CD4-positive, alpha-beta memory T cell (primary cell): ENCODE data around the gene DCUN1D1. TPM values are rescaled to one million over a fixed set of nuclear protein-coding genes. Genes with fewer than 3 reads are reported as not detected.
A peak's percentile ranks its signal among the peaks of the same experiment; 100 is the strongest.

ENCODE experiments used
- CTCF ChIA-PET: fragments of 350-600 bp; sonication (Branson Sonifier 250); formaldehyde crosslinking; loops from one replicate; lab custom pipeline; 2021; ENCODE audit warnings: inconsistent platforms; ENCODE audit not compliant: partially characterized antibody; lab: Charles Lee
- POLR2A ChIA-PET: fragments of 350-600 bp; sonication (Branson Sonifier 250); formaldehyde crosslinking; loops from one replicate; lab custom pipeline; 2021; ENCODE audit not compliant: partially characterized antibody; lab: Charles Lee
- DNase-seq, 5 donors: peaks; one replicate each; pipeline versions ENCODE4 v3.0.0 to v3.0.0-alpha.2; 2020 to 2022; ENCODE audit warnings: mixed read lengths in 1 of 5
- H3K27ac ChIP-seq: one replicate; pipeline ENCODE4 v1.7.0; 2013; ENCODE audit warnings: low read depth, low read length
- H3K27me3 ChIP-seq: 2 replicates; pipeline ENCODE4 v1.7.0; 2013; ENCODE audit warnings: mild to moderate bottlenecking, low read length, moderate library complexity; ENCODE audit not compliant: insufficient read depth
- H3K36me3 ChIP-seq: 2 replicates; pipeline ENCODE4 v1.7.0; 2013; ENCODE audit warnings: mild to moderate bottlenecking, low read length, moderate library complexity; ENCODE audit not compliant: insufficient read depth
- H3K4me1 ChIP-seq: 2 replicates; pipeline ENCODE4 v1.7.0; 2013; ENCODE audit warnings: mild to moderate bottlenecking, low read length, moderate library complexity; ENCODE audit not compliant: insufficient read depth
- H3K4me3 ChIP-seq, 2 donors: one replicate each; pipeline ENCODE4 v1.7.0; 2013; ENCODE audit warnings: low read length in 2 of 2, mild to moderate bottlenecking in 1 of 2
- H3K9me3 ChIP-seq, 2 donors: one replicate each; pipeline ENCODE4 v1.7.0; 2013; ENCODE audit warnings: low read length in 2 of 2, control low read depth in 1 of 2; ENCODE audit not compliant: control insufficient read depth in 1 of 2
- H3K27ac Mint-ChIP-seq, 7 donors: one replicate each; pipeline ENCODE4 v1.8.0; 2020 to 2021; ENCODE audit warnings: mixed read lengths in 7 of 7, mild to moderate bottlenecking in 6 of 7, inconsistent platforms in 3 of 7, moderate library complexity in 3 of 7
- H3K27me3 Mint-ChIP-seq, 2 donors: one replicate each; pipeline ENCODE4 v1.8.0; 2020 to 2021; ENCODE audit warnings: mixed read lengths in 2 of 2
- H3K36me3 Mint-ChIP-seq, 2 donors: one replicate each; pipeline ENCODE4 v1.8.0; 2020 to 2021; ENCODE audit warnings: mixed read lengths in 2 of 2, inconsistent platforms in 1 of 2, mild to moderate bottlenecking in 1 of 2
- H3K4me1 Mint-ChIP-seq, 4 donors: one replicate each; pipeline ENCODE4 v1.8.0; 2020 to 2021; ENCODE audit warnings: mixed read lengths in 4 of 4, mild to moderate bottlenecking in 1 of 4
- H3K4me3 Mint-ChIP-seq, 8 donors: one replicate each; pipeline ENCODE4 v1.8.0; 2020 to 2021; ENCODE audit warnings: mixed read lengths in 8 of 8, mild to moderate bottlenecking in 7 of 8, moderate library complexity in 6 of 8, inconsistent platforms in 3 of 8
- H3K9me3 Mint-ChIP-seq, 8 donors: one replicate each; pipeline ENCODE4 v1.8.0; 2020 to 2021; ENCODE audit warnings: mixed read lengths in 8 of 8, mild to moderate bottlenecking in 5 of 8, inconsistent platforms in 3 of 8, moderate library complexity in 1 of 8
- intact Hi-C: fragments of 100-400 bp; cut with micrococcal nuclease; formaldehyde crosslinking; loops from one replicate; pipeline ENCODE4 v1.15.1; 2023
- polyA plus RNA-seq, 2 donors: library from polyadenylated mRNA; unstranded; fragments of 300-500 nt; fragmentation: Illumina TruSeq; gene quantifications; one replicate each; pipeline ENCODE4 v1.2.3, GENCODE V29; 2021
- total RNA-seq, 2 experiments: library from RNA; stranded (reverse); gene quantifications; one replicate each; pipeline ENCODE4 v1.2.3, GENCODE V29; 2021

The DCUN1D1 gene
- total and polyA plus RNA-seq, 4 experiments from 2014 or later: 26.1 to 36.4 (median 32.7) TPM

GRCh38 chr3:182954553-182955235 is 25.6 kb downstream of the DCUN1D1 start:
- Mint-ChIP-seq H3K36me3 (peaks cover 36 to 46% of the 10 kb centered on the region in 2 donors), H3K9me3 (no peaks in the 10 kb centered on the region), H3K4me1 (peaks cover 0 to 8% (median 1%) of the 10 kb centered on the region in 4 donors), H3K4me3 (no peak overlapping the region), H3K27me3 (no peaks in the 10 kb centered on the region), H3K27ac (peak overlapping the region in 1 of 7 donors; percentile 59)
- no peak for DNase-seq
- H3K36me3 ChIP-seq: peaks cover 7% of the 10 kb centered on the region
- H3K9me3 ChIP-seq: no peaks in the 10 kb centered on the region
- H3K27me3 ChIP-seq: no peaks in the 10 kb centered on the region
- H3K4me3 ChIP-seq: no peak overlapping the region
- ChIA-PET CTCF (no interaction called here), POLR2A (no interaction called here)
- H3K27ac ChIP-seq: no peak overlapping the region
- no peaks in the 10 kb centered on the region for H3K4me1 ChIP-seq
- intact Hi-C loops: no loop called here

- no peak overlapping the region for H3K4me3 Mint-ChIP-seq
- no peaks in the 10 kb centered on the region for H3K27me3 ChIP-seq
- POLR2A ChIA-PET: interaction anchor here (0.7 kb wide), 1 partner anchor 81 kb away, joined by 3 read pairs; no protein-coding TSS in a partner anchor
- peak overlapping the region in 1 of 7 donors; percentile 1 for H3K27ac Mint-ChIP-seq
- no peaks in the 10 kb centered on the region for H3K9me3 ChIP-seq
- intact Hi-C loops: no loop called here
- H3K27me3 Mint-ChIP-seq: no peaks in the 10 kb centered on the region
- DNase-seq: no peak
- peaks cover 15% of the 10 kb centered on the region for H3K36me3 ChIP-seq
- H3K9me3 Mint-ChIP-seq: no peaks in the 10 kb centered on the region
- H3K36me3 Mint-ChIP-seq: peaks cover 39 to 54% of the 10 kb centered on the region in 2 donors
- H3K4me1 ChIP-seq: no peaks in the 10 kb centered on the region
- no peak overlapping the region for H3K27ac ChIP-seq
- no peak overlapping the region for H3K4me3 ChIP-seq
- peaks cover 0 to 3% (median 0%) of the 10 kb centered on the region in 4 donors for H3K4me1 Mint-ChIP-seq
- CTCF ChIA-PET: no interaction called here
These were observed 30.6 kb downstream of the DCUN1D1 start for GRCh38 chr3:182949688-182950087.

- POLR2A ChIA-PET: no interaction called here
- H3K9me3 ChIP-seq: no peaks in the 10 kb centered on the region
- intact Hi-C loops: no loop called here
- peaks cover 18% of the 10 kb centered on the region for H3K36me3 ChIP-seq
- no peaks in the 10 kb centered on the region for H3K27me3 ChIP-seq
- H3K4me3 Mint-ChIP-seq: no peak overlapping the region
- CTCF ChIA-PET: interaction anchor here (0.6 kb wide), 1 partner anchor 42 kb away, joined by 3 read pairs; no protein-coding TSS in a partner anchor
- peaks cover 0 to 2% (median 0%) of the 10 kb centered on the region in 4 donors for H3K4me1 Mint-ChIP-seq
- no peaks in the 10 kb centered on the region for H3K9me3 Mint-ChIP-seq
- H3K27me3 Mint-ChIP-seq: no peaks in the 10 kb centered on the region
- H3K27ac Mint-ChIP-seq: peak overlapping the region in 1 of 7 donors; percentile 40
- H3K4me1 ChIP-seq: no peaks in the 10 kb centered on the region
- peaks cover 41 to 53% of the 10 kb centered on the region in 2 donors for H3K36me3 Mint-ChIP-seq
- H3K4me3 ChIP-seq: no peak overlapping the region
- DNase-seq: no peak
- H3K27ac ChIP-seq: no peak overlapping the region
These were observed 32.0 kb downstream of the DCUN1D1 start for GRCh38 chr3:182948305-182948704.

- peak overlapping the region in 2 of 7 donors; percentile 6 to 64 for H3K27ac Mint-ChIP-seq
- H3K27me3 ChIP-seq: no peaks in the 10 kb centered on the region
- POLR2A ChIA-PET: no interaction called here
- H3K9me3 Mint-ChIP-seq: no peaks in the 10 kb centered on the region
- CTCF ChIA-PET: interaction anchor here (0.6 kb wide), 1 partner anchor 41 kb away, joined by 3 read pairs; no protein-coding TSS in a partner anchor
- H3K27me3 Mint-ChIP-seq: no peaks in the 10 kb centered on the region
- intact Hi-C loops: no loop called here
- no peak overlapping the region for H3K27ac ChIP-seq
- no peak for DNase-seq
- H3K9me3 ChIP-seq: no peaks in the 10 kb centered on the region
- H3K4me3 Mint-ChIP-seq: no peak overlapping the region
- H3K4me1 ChIP-seq: no peaks in the 10 kb centered on the region
- peaks cover 0 to 2% (median 0%) of the 10 kb centered on the region in 4 donors for H3K4me1 Mint-ChIP-seq
- no peak overlapping the region for H3K4me3 ChIP-seq
- peaks cover 18% of the 10 kb centered on the region for H3K36me3 ChIP-seq
- H3K36me3 Mint-ChIP-seq: peaks cover 40 to 50% of the 10 kb centered on the region in 2 donors
These were observed 32.5 kb downstream of the DCUN1D1 start for GRCh38 chr3:182947888-182948287.

GRCh38 chr3:182941719-182942118 is 38.6 kb downstream of the DCUN1D1 start:
- no peak overlapping the region for H3K27ac Mint-ChIP-seq
- DNase-seq: no peak
- Histone ChIP-seq H3K27ac (no peak overlapping the region), H3K27me3 (no peaks in the 10 kb centered on the region), H3K36me3 (peaks cover 14% of the 10 kb centered on the region), H3K9me3 (no peaks in the 10 kb centered on the region), H3K4me3 (no peak overlapping the region), H3K4me1 (peaks cover 15% of the 10 kb centered on the region)
- peaks cover 21 to 23% of the 10 kb centered on the region in 2 donors for H3K36me3 Mint-ChIP-seq
- ChIA-PET CTCF (no interaction called here), POLR2A (no interaction called here)
- H3K27me3 Mint-ChIP-seq: no peaks in the 10 kb centered on the region
- no peak overlapping the region for H3K4me3 Mint-ChIP-seq
- intact Hi-C loops: no loop called here
- no peaks in the 10 kb centered on the region for H3K9me3 Mint-ChIP-seq
- peaks cover 13 to 23% (median 18%) of the 10 kb centered on the region in 4 donors for H3K4me1 Mint-ChIP-seq

GRCh38 chr3:182940266-182940808 is 40.0 kb downstream of the DCUN1D1 start:
- H3K36me3 ChIP-seq: peaks cover 8% of the 10 kb centered on the region
- no peaks in the 10 kb centered on the region for H3K9me3 Mint-ChIP-seq
- ChIA-PET POLR2A (no interaction called here), CTCF (no interaction called here)
- H3K27me3 Mint-ChIP-seq: no peaks in the 10 kb centered on the region
- no peak for DNase-seq
- no peak overlapping the region for H3K4me3 Mint-ChIP-seq
- peaks cover 23 to 36% (median 28%) of the 10 kb centered on the region in 4 donors for H3K4me1 Mint-ChIP-seq
- H3K36me3 Mint-ChIP-seq: peaks cover 10% of the 10 kb centered on the region in 2 donors
- no peak overlapping the region for H3K4me3 ChIP-seq
- no peaks in the 10 kb centered on the region for H3K27me3 ChIP-seq
- peak overlapping the region in 3 of 7 donors; percentile 21 to 75 (median 30) for H3K27ac Mint-ChIP-seq
- no peaks in the 10 kb centered on the region for H3K9me3 ChIP-seq
- H3K4me1 ChIP-seq: peaks cover 29% of the 10 kb centered on the region
- no peak overlapping the region for H3K27ac ChIP-seq
- intact Hi-C loops: no loop called here

GRCh38 chr3:182937293-182938051 is 42.9 kb downstream of the DCUN1D1 start:
- Mint-ChIP-seq H3K27me3 (no peaks in the 10 kb centered on the region), H3K36me3 (no peaks in the 10 kb centered on the region), H3K9me3 (peaks cover 0 to 9% (median 0%) of the 10 kb centered on the region in 8 donors), H3K27ac (no peak overlapping the region), H3K4me1 (peaks cover 29 to 45% (median 33%) of the 10 kb centered on the region in 4 donors), H3K4me3 (peak overlapping the region in 5 of 8 donors; percentile 10 to 55 (median 21))
- Histone ChIP-seq H3K27ac (no peak overlapping the region), H3K27me3 (no peaks in the 10 kb centered on the region), H3K4me3 (no peak overlapping the region), H3K4me1 (peaks cover 33% of the 10 kb centered on the region), H3K36me3 (no peaks in the 10 kb centered on the region), H3K9me3 (no peaks in the 10 kb centered on the region)
- intact Hi-C loops: no loop called here
- ChIA-PET POLR2A (no interaction called here), CTCF (no interaction called here)
- DNase-seq: peak in 2 of 5 donors; percentile 14 to 19
